DMS53 treated with DMSO at 0.1 percent for 48 hours (cell line): Measurements from ENCODE around the gene CD300A.
"Not testable (repeated sequence)": the region's sequence is repeated elsewhere in the genome, so short reads cannot be mapped to it uniquely, and the experiment has no call there.

Experiments
- DNase-seq: peaks from one replicate; lab custom pipeline; 2025; ENCODE audit not compliant: unreplicated experiment; lab: John Stamatoyannopoulos, UW

Gene CD300A

GRCh38 chr17:74518413-74518981 lies 52.1 kb downstream of the CD300A start:
- DNase-seq = not testable (repeated sequence)

GRCh38 chr17:74520016-74520434 lies 53.6 kb downstream of the CD300A start:
- DNase-seq = no peak

GRCh38 chr17:74520790-74521480 lies 54.5 kb downstream of the CD300A start:
- no peak for DNase-seq

GRCh38 chr17:74521701-74522201 lies 55.3 kb downstream of the CD300A start:
- DNase-seq = no peak

GRCh38 chr17:74522381-74523105 lies 56.1 kb downstream of the CD300A start:
- DNase-seq = no peak

- no peak for DNase-seq
Measured at GRCh38 chr17:74523308-74523707, 56.9 kb downstream of the CD300A start.

GRCh38 chr17:74524653-74525464 lies 58.4 kb downstream of the CD300A start:
- no peak for DNase-seq

GRCh38 chr17:74525465-74525725 lies 59.0 kb downstream of the CD300A start:
- no peak for DNase-seq

GRCh38 chr17:74525781-74526288 lies 59.4 kb downstream of the CD300A start:
- no peak for DNase-seq

GRCh38 chr17:74526681-74527080 lies 60.2 kb downstream of the CD300A start:
- DNase-seq = no peak

GRCh38 chr17:74527081-74527480 lies 60.6 kb downstream of the CD300A start:
- no peak for DNase-seq

- DNase-seq = no peak
Measured at GRCh38 chr17:74527756-74528155, 61.3 kb downstream of the CD300A start.

- no peak for DNase-seq
Measured at GRCh38 chr17:74528491-74529199, 62.2 kb downstream of the CD300A start.

- DNase-seq = no peak
Measured at GRCh38 chr17:74529243-74529642, 62.8 kb downstream of the CD300A start.

GRCh38 chr17:74530831-74531150 lies 64.4 kb downstream of the CD300A start:
- no peak for DNase-seq

- no peak for DNase-seq
Measured at GRCh38 chr17:74531231-74531761, 64.9 kb downstream of the CD300A start, which contains the start of gene CD300LB. CD300LB (minus strand) TSS chr17:74531475; CDS start chr17:74531350, 125 bp downstream.

GRCh38 chr17:74532115-74532514 lies 65.7 kb downstream of the CD300A start:
- DNase-seq = no peak
